Gastrocnemius medialis (tissue), 4 donors: ENCODE data around the gene RNU5D-1. TPM values are rescaled to one million over a fixed set of nuclear protein-coding genes. Genes with fewer than 3 reads are reported as not detected.

Source experiments
- ATAC-seq, 2 donors: fragments of 150-250 bp; one replicate each; pipeline ENCODE4 v1.9.1; 2016
- DNase-seq, 2 donors: peaks; one replicate each; pipeline ENCODE4 v3.0.0-alpha.2; 2019
- H3K27ac ChIP-seq, 4 donors: fragments of 200-600 bp; sonication (generic); 1 replicate in 1 of 4; 2 replicates in 3 of 4; pipeline ENCODE4 v1.5.1; 2016 to 2018; ENCODE audit warnings: mild to moderate bottlenecking in 2 of 4, moderate library complexity in 1 of 4
- H3K27me3 ChIP-seq, 3 donors: fragments of 200-600 bp; sonication (generic) in 2 of 3; 1 replicate in 1 of 3; 2 replicates in 2 of 3; pipeline versions ENCODE4 v1.5.1 to v1.6.0; 2016 to 2019; ENCODE audit warnings: mild to moderate bottlenecking in 1 of 3, moderate library complexity in 1 of 3
- H3K36me3 ChIP-seq, 2 donors: fragments of 200-600 bp; sonication (generic) in 1 of 2; one replicate each; pipeline ENCODE4 v1.5.1; 2017 to 2018
- H3K4me1 ChIP-seq, 2 donors: fragments of 200-600 bp; sonication (generic) in 1 of 2; one replicate each; pipeline ENCODE4 v1.5.1; 2016 to 2017; ENCODE audit warnings: mild to moderate bottlenecking in 2 of 2
- H3K4me3 ChIP-seq, 4 donors: fragments of 200-600 bp; sonication (generic) in 3 of 4; 1 replicate in 1 of 4; 2 replicates in 3 of 4; pipeline ENCODE4 v1.5.1; 2016 to 2019; ENCODE audit warnings: mild to moderate bottlenecking in 2 of 4
- H3K9me3 ChIP-seq, 3 donors: fragments of 200-600 bp; sonication (generic) in 2 of 3; 1 replicate in 1 of 3; 2 replicates in 2 of 3; pipeline ENCODE4 v1.5.1; 2016 to 2019
- POLR2A ChIP-seq, 2 donors: fragments of 450-650 bp; IDR thresholded peaks; one replicate each; pipeline ENCODE4 v1.6.1; 2017; ENCODE audit warnings: antibody characterized with exemption in 2 of 2, mild to moderate bottlenecking in 2 of 2, moderate library complexity in 2 of 2
- in situ Hi-C, 4 donors: fragments of 200-750 bp; cut with MboI; loops; one replicate each; pipeline versions ENCODE4 v1.15.0 to v1.8.0; 2017; ENCODE audit warnings: low sequenced_read_pairs in 4 of 4
- intact Hi-C: fragments of 100-400 bp; cut with DNase I; formaldehyde crosslinking; loops from one replicate; pipeline ENCODE4 v1.15.1; 2023; ENCODE audit warnings: low total_unique reads
- total RNA-seq, 4 donors: library from RNA; depleted of rRNA; stranded (reverse); fragments of >200 nt; gene quantifications; one replicate each; pipeline versions ENCODE4 v1.1.0 to v1.2.3, GENCODE V29; 2016
- TF ChIP-seq, protein P1 (sequence below), 5 experiments: fragments of 450-650 bp in 3 of 5; fragments of 200-600 bp in 2 of 5; sonication (generic) in 2 of 5; IDR thresholded peaks in 4 of 5; conservative IDR thresholded peaks in 1 of 5; 1 replicate in 4 of 5; 2 replicates in 1 of 5; pipeline ENCODE4 v1.5.1; 2016 to 2019; ENCODE audit warnings: antibody characterized with exemption in 5 of 5, mild to moderate bottlenecking in 3 of 5, moderate library complexity in 3 of 5

The RNU5D-1 gene
- total RNA-seq, 4 donors from 2014 or later, result not detected

DNA sequence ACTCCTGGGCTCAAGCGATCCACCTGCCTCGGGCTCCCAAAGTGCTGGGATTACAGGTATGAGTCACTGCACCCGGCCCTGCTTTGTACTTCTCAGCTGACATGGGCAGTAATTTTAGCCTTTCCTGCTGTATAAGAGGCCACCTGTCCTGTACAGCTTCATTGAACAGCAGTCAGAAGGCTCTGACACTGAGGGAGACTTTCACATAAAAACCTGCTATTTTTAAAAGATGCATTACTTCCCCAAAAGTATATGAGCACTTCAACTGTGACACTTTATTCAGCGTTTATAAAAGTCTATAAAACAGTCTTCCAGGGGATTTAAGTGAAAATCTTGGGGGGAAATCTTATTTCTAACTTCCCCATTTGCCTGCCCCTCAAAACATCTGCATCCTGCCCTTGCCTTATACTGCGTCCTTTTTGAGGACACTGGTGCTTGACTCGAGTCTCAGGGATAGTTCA lies 17.6 kb downstream of the RNU5D-1 start:
- Histone ChIP-seq H3K27ac (peak overlapping the region in 2 of 4 donors; percentile 43 to 71), H3K27me3 (peaks cover 0 to 5% (median 0%) of the 10 kb centered on the region in 3 donors), H3K9me3 (no peaks in the 10 kb centered on the region), H3K36me3 (no peaks in the 10 kb centered on the region), H3K4me3 (no peak overlapping the region), H3K4me1 (peaks cover 6 to 8% of the 10 kb centered on the region in 2 donors)
- ATAC-seq (peak; percentile 95 to 97), DNase-seq (peak; percentile 62 to 82)
- intact Hi-C loops, result no loop called here
- peak in 1 of 2 donors; percentile 44 for TF ChIP-seq POLR2A (IDR thresholded peaks at IDR 0.05)
- TF ChIP-seq, protein P1, sequence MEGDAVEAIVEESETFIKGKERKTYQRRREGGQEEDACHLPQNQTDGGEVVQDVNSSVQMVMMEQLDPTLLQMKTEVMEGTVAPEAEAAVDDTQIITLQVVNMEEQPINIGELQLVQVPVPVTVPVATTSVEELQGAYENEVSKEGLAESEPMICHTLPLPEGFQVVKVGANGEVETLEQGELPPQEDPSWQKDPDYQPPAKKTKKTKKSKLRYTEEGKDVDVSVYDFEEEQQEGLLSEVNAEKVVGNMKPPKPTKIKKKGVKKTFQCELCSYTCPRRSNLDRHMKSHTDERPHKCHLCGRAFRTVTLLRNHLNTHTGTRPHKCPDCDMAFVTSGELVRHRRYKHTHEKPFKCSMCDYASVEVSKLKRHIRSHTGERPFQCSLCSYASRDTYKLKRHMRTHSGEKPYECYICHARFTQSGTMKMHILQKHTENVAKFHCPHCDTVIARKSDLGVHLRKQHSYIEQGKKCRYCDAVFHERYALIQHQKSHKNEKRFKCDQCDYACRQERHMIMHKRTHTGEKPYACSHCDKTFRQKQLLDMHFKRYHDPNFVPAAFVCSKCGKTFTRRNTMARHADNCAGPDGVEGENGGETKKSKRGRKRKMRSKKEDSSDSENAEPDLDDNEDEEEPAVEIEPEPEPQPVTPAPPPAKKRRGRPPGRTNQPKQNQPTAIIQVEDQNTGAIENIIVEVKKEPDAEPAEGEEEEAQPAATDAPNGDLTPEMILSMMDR (IDR thresholded peaks at IDR 0.05 in 4 of 5, conservative IDR thresholded peaks at IDR 0.05 in 1 of 5), result no peak
- in situ Hi-C loops, result no loop called here

GRCh38 chr1:44707959-44708831 lies 22.8 kb downstream of the RNU5D-1 start:
- TF ChIP-seq, protein P1 (IDR thresholded peaks at IDR 0.05 in 4 of 5, conservative IDR thresholded peaks at IDR 0.05 in 1 of 5), result peak in 4 of 5 experiments; percentile 37 to 64 (median 42)
- TF ChIP-seq POLR2A (IDR thresholded peaks at IDR 0.05), result no peak
- peak; percentile 80 to 82 for ATAC-seq
- in situ Hi-C loops, result no loop called here
- Histone ChIP-seq H3K9me3 (no peaks in the 10 kb centered on the region), H3K36me3 (no peaks in the 10 kb centered on the region), H3K4me3 (peak overlapping the region in 3 of 4 donors; percentile 17 to 39 (median 22)), H3K4me1 (peaks cover 0 to 4% of the 10 kb centered on the region in 2 donors), H3K27ac (no peak overlapping the region), H3K27me3 (no peaks in the 10 kb centered on the region)
- DNase-seq, result no peak
- intact Hi-C loops, result no loop called here

DNA sequence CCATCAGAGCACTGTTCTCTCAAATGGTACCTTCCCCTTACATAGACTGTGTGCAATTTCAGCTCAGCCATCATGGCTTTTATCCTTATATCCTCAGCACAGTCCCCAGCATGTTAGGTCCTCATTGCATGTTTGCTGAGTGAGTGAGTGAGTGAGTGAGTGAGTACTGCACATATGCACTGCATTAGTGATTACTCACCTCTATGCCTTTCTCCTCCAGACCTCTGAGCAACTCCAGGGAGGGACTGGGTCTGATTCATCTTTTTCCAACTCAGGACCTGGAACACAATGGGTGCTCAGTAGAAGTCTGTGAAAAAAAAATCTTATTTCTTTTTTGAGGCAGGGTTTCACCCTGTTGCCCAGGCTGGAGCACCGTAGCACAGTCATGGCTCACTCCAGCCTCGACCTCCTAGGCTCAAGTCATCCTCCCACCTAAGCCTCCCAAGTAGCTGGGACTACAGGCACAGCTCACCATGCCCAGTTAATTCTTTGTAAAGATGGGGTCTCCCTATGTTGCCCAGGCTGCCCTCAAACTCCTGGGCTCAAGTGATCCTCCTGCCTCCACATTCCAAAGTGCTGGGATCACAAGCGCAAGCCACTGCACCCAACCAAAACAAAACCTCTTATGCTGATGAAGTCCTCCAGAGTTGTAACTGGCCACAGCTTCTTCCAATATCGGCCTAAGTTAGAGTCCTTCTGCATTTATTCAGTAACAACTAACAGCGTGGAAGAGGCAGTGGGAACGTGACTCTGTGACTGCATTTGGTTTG lies 23.7 kb downstream of the RNU5D-1 start:
- in situ Hi-C loops (no loop called here), intact Hi-C loops (no loop called here)

DNA sequence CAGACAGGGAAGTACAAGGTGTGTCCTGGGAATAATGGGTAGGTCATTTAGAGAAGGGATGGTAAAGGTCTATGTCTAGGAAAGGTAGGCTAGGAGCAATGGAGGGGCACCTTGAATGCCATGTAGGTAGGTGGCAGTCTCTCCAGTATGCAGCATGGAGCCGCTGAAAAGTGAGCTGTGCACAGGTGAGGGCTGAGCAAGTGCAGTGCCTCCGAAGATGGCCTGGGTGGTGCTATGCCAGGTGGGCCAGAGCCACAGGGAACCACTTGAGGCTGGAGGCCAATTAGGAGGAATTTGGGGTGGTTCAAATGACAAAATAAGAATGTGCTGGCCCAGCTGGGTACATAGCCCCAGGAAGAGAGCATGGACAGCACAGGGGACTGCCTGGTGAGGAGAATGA lies 25.0 kb downstream of the RNU5D-1 start:
- Histone ChIP-seq H3K27me3 (no peaks in the 10 kb centered on the region), H3K4me3 (no peak overlapping the region), H3K4me1 (peaks cover 0 to 4% of the 10 kb centered on the region in 2 donors), H3K27ac (no peak overlapping the region), H3K36me3 (no peaks in the 10 kb centered on the region), H3K9me3 (no peaks in the 10 kb centered on the region)
- TF ChIP-seq, protein P1 (IDR thresholded peaks at IDR 0.05 in 4 of 5, conservative IDR thresholded peaks at IDR 0.05 in 1 of 5), result no peak
- TF ChIP-seq POLR2A (IDR thresholded peaks at IDR 0.05), result no peak
- in situ Hi-C loops (no loop called here), intact Hi-C loops (no loop called here)
- no peak for ATAC-seq
- no peak for DNase-seq

More for the DNA sequence above, 23.7 kb downstream of the RNU5D-1 start:
- no peaks in the 10 kb centered on the region for H3K27me3 ChIP-seq
- DNase-seq (no peak), ATAC-seq (no peak)
- TF ChIP-seq, protein P1 (IDR thresholded peaks at IDR 0.05 in 4 of 5, conservative IDR thresholded peaks at IDR 0.05 in 1 of 5), result no peak
- TF ChIP-seq POLR2A (IDR thresholded peaks at IDR 0.05), result no peak
- no peak overlapping the region for H3K4me3 ChIP-seq
- no peaks in the 10 kb centered on the region for H3K9me3 ChIP-seq
- H3K4me1 ChIP-seq, result peaks cover 0 to 4% of the 10 kb centered on the region in 2 donors
- no peak overlapping the region for H3K27ac ChIP-seq
- H3K36me3 ChIP-seq, result no peaks in the 10 kb centered on the region
